Tibial artery (tissue), 4 donors: Measurements from ENCODE around the gene TNNC1.

Experiments
- DNase-seq, 2 donors: peaks; one replicate each; pipeline ENCODE4 v3.0.0-alpha.2; 2019
- H3K27ac ChIP-seq, 2 donors: fragments of 200-600 bp; sonication (generic) in 1 of 2; 1 replicate in 1 of 2; 2 replicates in 1 of 2; pipeline ENCODE4 v1.5.1; 2018 to 2019; ENCODE audit warnings: mild to moderate bottlenecking in 1 of 2
- H3K27me3 ChIP-seq, 2 donors: fragments of 200-600 bp; sonication (generic) in 1 of 2; one replicate each; pipeline versions ENCODE4 v1.5.1 to v1.6.0; 2016 to 2019
- H3K36me3 ChIP-seq, 3 donors: fragments of 200-600 bp; sonication (generic) in 2 of 3; one replicate each; pipeline ENCODE4 v1.5.1; 2016 to 2019; ENCODE audit warnings: mild to moderate bottlenecking in 2 of 3
- H3K4me1 ChIP-seq, 4 donors: fragments of 200-600 bp; sonication (generic) in 2 of 4; 1 replicate in 3 of 4; 2 replicates in 1 of 4; pipeline ENCODE4 v1.5.1; 2016 to 2019
- H3K4me3 ChIP-seq, 2 donors: fragments of 200-600 bp; sonication (generic) in 1 of 2; 1 replicate in 1 of 2; 2 replicates in 1 of 2; pipeline ENCODE4 v1.5.1; 2018 to 2019; ENCODE audit warnings: mild to moderate bottlenecking in 2 of 2
- H3K9me3 ChIP-seq, 3 donors: fragments of 200-600 bp; sonication (generic) in 1 of 3; one replicate each; pipeline ENCODE4 v1.5.1; 2016 to 2019
- intact Hi-C: fragments of 100-400 bp; cut with DNase I; formaldehyde crosslinking; loops from one replicate; pipeline ENCODE4 v1.15.0; 2023; ENCODE audit warnings: low total_unique reads
- TF ChIP-seq, protein P1 (sequence below), 2 experiments: fragments of 200-600 bp in 1 of 2; fragments of 450-650 bp in 1 of 2; IDR thresholded peaks; one replicate each; pipeline ENCODE4 v1.5.1; 2017 to 2019; ENCODE audit warnings: antibody characterized with exemption in 2 of 2, mild to moderate bottlenecking in 1 of 2, moderate library complexity in 1 of 2

The TNNC1 gene

DNA sequence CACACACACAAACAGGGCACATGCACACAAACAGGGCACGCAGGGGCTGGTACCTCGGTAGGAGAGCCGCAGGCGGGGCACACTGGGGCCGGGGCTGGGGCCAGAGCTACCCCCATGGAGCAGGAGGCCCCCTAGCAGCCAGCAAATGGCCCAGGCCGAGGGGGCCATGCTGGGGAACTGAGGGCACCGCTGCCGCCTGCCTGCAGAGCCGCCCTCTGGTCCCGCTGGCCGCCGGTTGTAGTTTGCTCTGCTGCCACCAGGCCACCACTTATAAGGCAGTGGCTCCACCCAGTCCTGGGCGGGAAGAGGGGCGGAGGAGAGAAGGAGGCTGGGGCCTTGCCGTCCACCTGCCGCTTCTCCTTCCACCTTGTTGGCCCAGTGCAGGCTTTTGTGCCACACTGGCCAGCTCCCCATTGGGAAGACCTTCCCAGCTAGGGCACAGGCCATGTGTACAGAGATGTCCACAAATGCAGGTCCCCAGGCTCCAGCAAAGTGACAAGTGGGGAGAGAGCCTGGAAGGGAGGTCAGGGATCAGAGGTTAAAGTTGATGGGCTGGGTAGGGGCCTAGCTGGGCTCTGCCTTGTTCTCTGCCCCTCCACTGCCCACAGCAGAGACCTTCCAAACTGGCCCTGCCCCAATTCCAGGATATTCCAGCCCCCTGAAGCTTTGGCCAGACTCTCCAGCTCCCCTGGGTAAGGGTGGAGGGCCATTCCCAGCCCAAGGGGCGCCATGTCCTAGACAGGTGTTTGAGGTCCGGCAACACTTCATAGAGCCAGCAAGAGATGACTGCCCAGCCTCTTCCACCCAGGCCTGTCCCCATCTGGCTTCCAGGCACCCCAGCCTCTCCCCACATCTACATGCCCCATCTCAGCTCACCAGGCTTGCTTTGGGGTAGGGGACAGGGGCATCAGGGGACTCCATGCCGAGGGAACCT is 8.7 kb downstream of the TNNC1 start, which contains the start of gene SEMA3G:
SEMA3G (minus strand) TSS at position 244 of the 934 bp plus-strand sequence; CDS start at position 168, 76 bp downstream.
- Histone ChIP-seq H3K9me3 (no peaks in the 10 kb centered on the region), H3K36me3 (no peaks in the 10 kb centered on the region), H3K27ac (no peak within 1 kb of the TSS), H3K27me3 (no peaks in the 10 kb centered on the region), H3K4me3 (peak within 1 kb of the TSS; percentile 17 to 32), H3K4me1 (peaks cover 0 to 10% (median 6%) of the 10 kb centered on the region in 4 donors)
- intact Hi-C loops: no loop called here
- DNase-seq: peak; percentile 75 to 85
- TF ChIP-seq, protein P1, sequence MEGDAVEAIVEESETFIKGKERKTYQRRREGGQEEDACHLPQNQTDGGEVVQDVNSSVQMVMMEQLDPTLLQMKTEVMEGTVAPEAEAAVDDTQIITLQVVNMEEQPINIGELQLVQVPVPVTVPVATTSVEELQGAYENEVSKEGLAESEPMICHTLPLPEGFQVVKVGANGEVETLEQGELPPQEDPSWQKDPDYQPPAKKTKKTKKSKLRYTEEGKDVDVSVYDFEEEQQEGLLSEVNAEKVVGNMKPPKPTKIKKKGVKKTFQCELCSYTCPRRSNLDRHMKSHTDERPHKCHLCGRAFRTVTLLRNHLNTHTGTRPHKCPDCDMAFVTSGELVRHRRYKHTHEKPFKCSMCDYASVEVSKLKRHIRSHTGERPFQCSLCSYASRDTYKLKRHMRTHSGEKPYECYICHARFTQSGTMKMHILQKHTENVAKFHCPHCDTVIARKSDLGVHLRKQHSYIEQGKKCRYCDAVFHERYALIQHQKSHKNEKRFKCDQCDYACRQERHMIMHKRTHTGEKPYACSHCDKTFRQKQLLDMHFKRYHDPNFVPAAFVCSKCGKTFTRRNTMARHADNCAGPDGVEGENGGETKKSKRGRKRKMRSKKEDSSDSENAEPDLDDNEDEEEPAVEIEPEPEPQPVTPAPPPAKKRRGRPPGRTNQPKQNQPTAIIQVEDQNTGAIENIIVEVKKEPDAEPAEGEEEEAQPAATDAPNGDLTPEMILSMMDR (IDR thresholded peaks at IDR 0.05): peak; percentile 71 to 81

- H3K36me3 ChIP-seq: no peaks in the 10 kb centered on the region
- H3K4me1 ChIP-seq: peaks cover 0 to 10% (median 5%) of the 10 kb centered on the region in 4 donors
- H3K27ac ChIP-seq: no peak overlapping the region
- TF ChIP-seq, protein P1 (IDR thresholded peaks at IDR 0.05): no peak
- intact Hi-C loops: no loop called here
- DNase-seq: peak in 1 of 2 donors; percentile 55
- no peak overlapping the region for H3K4me3 ChIP-seq
- H3K9me3 ChIP-seq: no peaks in the 10 kb centered on the region
- H3K27me3 ChIP-seq: no peaks in the 10 kb centered on the region
Observed at GRCh38 chr3:52443791-52444687, 9.8 kb downstream of the TNNC1 start.

DNA sequence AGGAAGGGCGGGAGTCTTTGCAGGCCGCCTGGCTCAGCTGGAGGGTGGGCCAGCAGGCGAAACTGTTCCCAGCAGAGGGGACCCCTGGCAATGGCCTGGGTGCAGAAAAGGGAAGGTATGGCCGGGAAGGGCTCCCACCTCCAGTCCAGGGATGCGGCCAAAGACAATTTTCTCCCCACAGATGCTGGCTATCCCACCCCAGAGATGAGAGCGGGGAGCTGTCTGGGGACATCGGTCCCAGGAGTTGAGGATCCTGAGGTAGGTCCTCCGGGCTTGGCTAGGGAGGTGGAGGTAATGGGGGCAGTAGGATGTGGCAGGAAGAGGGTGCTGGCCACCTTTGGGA is 10.6 kb downstream of the TNNC1 start:
- H3K9me3 ChIP-seq: no peaks in the 10 kb centered on the region
- H3K4me1 ChIP-seq: peaks cover 0 to 10% (median 6%) of the 10 kb centered on the region in 4 donors
- no peak overlapping the region for H3K4me3 ChIP-seq
- TF ChIP-seq, protein P1 (IDR thresholded peaks at IDR 0.05): no peak
- no peaks in the 10 kb centered on the region for H3K27me3 ChIP-seq
- intact Hi-C loops: no loop called here
- no peak for DNase-seq
- no peak overlapping the region for H3K27ac ChIP-seq
- H3K36me3 ChIP-seq: no peaks in the 10 kb centered on the region

GRCh38 chr3:52442409-52443267 is 11.2 kb downstream of the TNNC1 start:
- Histone ChIP-seq H3K4me3 (no peak overlapping the region), H3K9me3 (no peaks in the 10 kb centered on the region), H3K4me1 (peaks cover 0 to 14% (median 6%) of the 10 kb centered on the region in 4 donors), H3K27me3 (no peaks in the 10 kb centered on the region), H3K27ac (no peak overlapping the region), H3K36me3 (no peaks in the 10 kb centered on the region)
- DNase-seq: peak in 1 of 2 donors; percentile 63
- TF ChIP-seq, protein P1 (IDR thresholded peaks at IDR 0.05): no peak
- intact Hi-C loops: no loop called here
